Myocyte (in vitro differentiated cells): ENCODE measurements around the gene CIC. TPM values are rescaled to one million over a fixed set of nuclear protein-coding genes. Genes with fewer than 3 reads are reported as not detected.
"Not testable (repeated sequence)": the region's sequence is repeated elsewhere in the genome, so short reads cannot be mapped to it uniquely, and the experiment has no call there.

Experiments
- DNase-seq: peaks from one replicate; pipeline ENCODE4 v3.0.0-alpha.2; 2012; ENCODE audit warnings: low read depth
- total RNA-seq: library from RNA; depleted of rRNA; stranded (reverse); fragments of >200 nt; gene quantifications from 2 replicates; pipeline ENCODE4 v1.2.3, GENCODE V29; 2014

Gene CIC
- total RNA-seq, 1 donor from 2014 or later = 49.0 TPM

DNA sequence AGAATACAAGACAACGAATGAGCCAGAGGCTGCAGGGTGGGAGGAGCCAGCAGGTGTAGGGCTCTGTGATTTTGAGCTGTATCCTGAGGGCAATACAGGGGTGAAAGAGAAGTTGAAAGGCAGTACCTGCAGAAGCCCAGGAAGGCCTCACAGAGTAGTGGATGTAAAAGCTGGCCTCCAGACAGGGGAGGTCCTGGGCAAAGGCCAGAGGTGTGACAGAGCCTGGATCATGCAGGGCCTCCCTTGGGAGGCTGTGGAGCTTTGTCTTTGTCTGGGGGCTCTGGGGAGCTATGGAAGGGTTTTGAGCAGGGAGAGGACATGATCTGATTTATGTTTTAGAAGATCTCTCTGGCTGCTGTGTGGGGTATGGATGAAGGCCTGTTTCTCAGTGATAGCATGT, 59.1 kb downstream of the CIC start:
- DNase-seq = no peak

DNA sequence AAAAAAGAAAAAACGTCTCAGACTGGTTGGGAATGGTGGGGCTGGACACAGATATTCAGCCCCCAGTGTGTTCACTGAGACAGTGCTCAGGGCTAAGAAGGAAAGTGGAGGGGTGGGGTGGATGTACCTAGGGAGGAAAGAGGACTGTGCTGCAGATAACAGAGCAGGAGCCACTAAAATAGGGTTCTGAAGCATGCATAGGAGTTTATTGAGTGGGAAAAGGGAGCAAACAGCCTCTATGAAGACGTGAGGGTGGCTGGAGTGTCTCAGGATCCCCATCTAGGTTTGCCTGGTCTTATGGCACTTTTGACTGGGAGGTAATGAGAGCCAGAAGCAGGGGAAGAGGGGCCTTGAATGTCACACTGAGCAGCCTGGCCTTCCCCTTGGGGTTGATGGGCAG, 59.8 kb downstream of the CIC start:
- DNase-seq = no peak

DNA sequence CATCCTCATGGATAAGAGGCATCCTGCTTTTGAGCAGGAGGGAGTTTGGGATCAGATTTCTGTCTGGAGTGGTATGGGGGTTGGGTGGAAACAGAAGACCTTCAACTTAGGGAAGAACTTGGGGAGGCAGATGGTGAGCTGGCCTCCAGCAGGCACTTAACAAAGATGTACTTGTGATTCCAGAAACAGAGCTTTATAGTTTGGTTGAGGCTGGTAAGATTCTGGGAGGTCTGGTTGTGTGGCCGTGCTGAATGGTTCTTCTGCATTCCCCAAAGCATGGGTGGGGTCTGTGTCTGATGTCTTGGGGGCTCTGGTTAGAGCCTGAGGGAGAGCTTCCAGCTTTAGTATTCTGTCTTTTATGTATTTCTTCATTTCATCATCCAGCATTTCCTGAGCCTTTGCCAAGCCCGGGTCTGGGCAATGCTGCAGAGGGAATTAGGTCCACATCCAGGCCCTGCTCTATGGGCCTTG, 61.2 kb downstream of the CIC start:
- DNase-seq = no peak

DNA sequence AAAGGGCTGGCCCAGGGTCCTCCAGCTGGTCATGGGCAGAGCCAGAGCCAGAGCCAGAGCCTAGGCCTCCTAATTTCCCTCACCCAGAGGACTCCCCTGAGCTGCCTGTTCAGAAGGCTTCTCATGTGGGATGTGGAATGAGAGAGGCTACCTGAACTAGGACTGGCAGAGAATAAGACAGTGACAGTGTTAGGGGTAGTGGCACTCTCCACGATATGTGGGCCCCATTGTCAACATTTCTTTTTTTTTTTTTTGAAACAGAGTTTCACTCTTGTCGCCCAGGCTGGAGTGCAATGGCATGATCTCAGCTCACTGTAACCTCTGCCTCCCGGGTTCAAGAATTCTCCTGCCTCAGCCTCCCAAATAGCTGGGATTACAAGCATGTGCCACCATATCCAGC, 62.3 kb downstream of the CIC start:
- DNase-seq = not testable (repeated sequence)

DNA sequence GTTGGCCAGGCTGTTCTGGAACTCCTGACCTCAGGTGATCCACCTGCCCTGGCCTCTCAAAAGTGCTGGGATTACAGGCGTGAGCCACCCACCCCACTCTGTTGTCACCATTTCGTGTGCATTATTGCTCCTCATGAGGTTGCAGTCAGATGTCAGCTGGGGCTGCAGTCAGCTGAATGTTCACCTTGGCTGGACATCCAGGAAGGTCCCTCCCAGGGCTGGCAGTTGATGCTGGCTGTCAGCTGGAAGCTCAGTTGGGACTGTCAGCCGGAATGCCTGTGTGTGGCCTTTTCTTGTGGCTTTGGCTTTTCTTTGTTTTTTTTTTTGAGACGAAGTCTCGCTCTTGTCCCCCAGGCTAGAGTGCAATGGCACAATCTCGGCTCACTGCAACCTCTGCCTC, 63.0 kb downstream of the CIC start:
- no peak for DNase-seq

DNA sequence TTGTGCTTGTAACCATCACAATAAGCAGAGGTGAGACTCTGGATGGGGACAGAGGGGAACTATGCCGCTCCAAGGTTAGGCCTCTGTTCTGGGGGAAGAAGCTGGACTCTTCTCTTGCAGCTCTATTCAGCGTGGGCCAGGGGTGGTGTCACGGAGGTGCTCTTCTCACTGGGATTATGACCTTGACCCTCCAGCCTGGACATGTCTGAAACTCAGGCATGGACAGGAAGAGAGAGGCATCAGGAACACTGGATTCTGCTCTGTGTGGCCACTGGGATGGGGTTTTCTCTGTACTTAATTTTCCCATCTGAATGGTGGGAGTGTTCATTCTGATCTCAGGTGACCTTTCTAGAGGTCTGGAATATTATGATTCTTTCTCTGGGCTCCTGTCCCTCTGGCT, 64.0 kb downstream of the CIC start:
- DNase-seq = no peak

DNA sequence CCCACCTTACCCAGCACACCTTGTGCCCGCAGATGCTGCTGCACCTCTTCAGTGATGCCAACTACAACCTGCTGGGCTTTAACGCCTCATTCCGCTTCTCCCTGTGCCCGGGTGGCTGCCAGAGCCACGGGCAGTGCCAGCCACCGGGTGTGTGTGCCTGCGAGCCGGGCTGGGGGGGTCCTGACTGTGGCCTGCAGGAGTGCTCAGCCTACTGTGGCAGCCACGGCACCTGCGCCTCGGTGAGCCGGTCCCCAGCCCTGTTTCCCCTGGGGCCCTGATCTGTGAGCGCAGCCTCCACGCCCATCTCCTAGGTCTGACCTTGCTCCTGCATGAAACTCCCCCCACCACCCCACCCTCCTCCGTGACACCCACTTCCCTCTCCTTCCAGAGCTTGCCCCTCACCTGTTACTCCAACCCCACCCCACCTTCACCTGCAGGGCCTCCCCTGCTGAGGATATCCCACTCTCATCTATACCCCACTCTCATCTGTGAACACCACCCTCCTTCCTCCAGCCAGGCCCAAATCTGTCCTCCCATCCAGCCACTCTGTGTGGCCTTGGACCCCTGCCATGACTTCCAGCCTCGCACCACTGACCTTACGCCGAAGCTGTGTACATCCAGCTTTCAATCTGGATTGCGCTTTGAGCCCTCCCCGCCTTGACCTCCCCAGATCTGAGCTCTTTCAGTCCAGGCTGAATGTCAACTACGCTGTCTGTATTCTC, 65.1 kb downstream of the CIC start:
- DNase-seq = no peak

DNA sequence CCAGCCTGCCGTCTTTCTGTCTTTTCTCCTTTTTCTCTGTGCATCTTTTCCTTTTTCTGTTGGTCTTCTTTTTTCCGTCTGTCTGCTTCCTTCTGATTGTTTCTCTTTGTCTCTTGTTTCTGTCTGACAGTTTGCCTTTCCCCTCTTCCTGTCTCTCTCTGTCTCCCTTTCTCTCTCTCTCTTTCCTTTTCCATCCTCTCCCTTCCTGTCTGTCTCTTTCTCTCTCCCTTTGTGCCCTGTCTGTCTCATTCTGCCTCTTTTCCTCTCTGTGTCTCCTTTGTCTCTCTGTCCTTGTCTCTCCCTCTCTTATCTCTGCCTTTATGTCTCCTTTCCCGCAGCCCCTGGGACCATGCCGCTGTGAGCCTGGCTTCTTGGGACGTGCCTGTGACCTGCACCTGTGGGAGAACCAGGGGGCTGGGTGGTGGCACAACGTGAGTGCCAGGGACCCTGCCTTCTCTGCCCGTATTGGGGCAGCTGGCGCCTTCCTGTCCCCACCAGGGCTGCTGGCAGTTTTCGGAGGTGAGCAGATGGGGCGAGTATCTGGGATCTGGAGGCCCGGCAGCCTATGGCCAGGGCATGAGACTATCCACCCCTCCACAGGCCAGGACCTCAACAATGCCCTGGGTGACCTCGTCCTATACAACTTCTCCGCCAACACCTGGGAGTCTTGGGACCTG, 65.8 kb downstream of the CIC start:
- DNase-seq = no peak

DNA sequence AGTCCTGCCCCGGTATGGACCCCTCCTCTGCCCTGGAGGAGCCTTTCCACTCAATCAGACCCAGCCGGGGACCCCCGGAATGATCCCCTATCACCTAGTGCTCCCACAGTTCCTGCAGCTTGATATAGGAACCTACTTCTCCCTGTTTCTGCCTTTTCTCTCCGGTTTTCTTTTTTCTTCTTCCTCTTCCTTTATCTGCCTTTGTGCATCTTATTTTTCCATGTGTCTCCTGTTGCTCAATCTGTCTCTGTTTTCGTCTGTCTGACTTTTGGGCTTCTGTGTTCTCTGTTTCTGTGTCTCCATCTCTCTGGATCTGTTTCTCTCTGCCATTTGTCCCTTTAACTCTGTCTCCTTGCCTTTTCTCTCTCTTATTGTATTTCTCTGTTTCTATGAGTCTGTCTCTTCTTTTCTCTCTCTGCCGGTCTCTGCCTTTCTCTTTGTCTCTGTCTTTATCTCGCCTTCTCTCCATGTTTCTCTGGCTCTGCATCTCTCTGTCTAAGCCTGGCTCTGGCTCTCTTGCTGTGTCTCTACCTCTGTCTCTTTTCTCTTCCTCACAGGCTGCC, 66.4 kb downstream of the CIC start:
- no peak for DNase-seq

DNA sequence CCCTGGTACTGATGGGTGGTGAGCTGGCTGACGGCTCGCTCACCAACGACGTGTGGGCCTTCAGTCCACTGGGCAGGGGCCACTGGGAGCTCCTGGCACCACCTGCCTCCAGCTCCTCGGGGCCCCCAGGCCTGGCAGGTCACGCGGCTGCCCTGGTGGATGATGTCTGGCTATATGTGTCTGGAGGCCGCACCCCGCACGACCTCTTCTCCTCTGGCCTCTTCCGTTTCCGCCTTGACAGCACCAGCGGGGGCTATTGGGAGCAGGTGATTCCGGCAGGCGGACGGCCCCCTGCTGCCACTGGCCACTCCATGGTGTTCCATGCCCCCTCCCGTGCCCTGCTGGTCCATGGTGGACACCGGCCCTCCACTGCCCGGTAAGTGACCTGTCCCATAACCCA, 66.9 kb downstream of the CIC start:
- DNase-seq = no peak

DNA sequence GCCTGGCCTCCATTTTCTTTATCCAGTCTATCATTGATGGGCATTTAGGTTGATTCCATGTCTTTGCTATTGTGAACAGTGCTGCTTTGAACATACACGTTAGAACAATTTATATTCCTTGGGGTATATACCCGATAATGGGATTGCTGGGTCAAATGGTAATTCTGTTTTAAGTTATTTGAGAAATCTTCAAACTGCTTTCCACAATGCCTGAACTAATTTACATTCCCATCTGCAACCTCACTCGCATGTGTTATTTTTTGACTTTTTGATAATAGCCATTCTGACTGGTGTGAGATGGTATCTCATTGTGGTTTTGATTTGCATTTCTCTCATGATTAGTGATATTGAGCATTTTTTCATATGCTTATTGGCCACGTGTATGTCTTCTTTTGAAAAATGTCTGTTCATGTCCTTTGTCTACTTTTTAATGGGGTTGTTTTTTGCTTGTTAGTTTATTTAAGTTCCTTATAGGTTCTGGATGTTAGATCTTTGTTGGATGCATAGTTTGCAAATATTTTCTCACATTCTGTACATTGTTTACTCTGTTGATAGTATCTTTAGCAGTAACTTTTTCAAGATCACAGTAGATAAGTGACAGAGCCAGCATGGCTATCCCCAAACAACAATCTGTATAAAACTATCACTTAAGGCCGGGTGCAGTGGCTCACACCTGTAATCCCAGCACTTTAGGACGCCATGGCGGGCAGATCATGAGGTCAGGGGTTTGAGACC, 70.2 kb downstream of the CIC start:
- not testable (repeated sequence) for DNase-seq

DNA sequence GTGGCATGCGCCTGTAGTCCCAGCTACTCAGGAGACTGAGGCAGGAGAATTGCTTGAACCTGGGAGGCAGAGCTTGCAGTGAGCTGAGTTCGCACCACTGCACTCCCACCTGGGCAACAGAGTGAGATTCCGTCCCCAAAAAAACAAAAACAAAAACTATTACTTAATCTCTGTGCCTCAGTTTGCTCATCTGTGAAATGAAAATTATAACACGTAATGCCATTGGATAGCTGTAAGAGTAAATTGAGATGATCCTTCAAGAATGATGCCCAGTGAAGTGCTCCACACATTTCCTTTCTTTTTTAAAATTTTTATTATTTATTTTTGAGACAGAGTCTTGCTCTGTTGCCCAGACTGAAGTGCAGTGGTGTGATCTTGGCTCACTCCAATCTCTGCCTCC, 70.9 kb downstream of the CIC start:
- not testable (repeated sequence) for DNase-seq

DNA sequence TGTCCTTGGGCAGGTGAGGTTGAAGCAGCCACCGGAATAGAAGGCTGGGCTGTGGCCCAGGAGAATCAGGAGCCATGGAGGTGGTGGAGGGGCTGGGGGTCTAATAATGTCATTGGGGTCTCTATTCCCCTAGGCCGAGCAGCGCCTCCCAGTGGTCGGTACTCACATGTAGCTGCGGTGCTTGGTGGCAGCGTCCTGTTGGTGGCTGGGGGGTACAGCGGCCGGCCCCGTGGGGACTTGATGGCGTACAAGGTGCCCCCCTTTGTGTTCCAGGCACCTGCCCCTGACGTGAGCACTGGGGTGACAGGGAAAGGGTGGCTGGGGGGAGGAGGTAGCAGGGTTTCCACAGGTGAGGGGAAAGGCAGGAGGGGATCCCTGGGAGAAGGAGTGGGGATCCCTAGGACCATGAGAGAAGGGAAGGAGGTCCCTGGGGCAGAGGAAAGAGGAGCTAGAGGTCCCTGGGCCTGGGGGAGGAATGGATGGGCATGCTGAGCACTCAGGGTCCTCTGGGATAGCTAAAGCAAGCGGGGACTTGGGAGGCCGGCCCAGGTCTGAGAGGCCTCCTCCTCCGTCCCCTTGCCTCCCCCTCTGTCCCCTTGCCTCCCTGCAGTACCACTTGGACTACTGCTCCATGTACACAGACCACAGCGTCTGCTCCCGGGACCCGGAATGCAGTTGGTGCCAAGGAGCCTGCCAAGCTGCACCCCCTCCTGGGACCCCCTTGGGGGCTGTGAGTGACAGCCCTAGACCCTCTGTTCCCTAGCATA, 74.5 kb downstream of the CIC start:
- no peak for DNase-seq

DNA sequence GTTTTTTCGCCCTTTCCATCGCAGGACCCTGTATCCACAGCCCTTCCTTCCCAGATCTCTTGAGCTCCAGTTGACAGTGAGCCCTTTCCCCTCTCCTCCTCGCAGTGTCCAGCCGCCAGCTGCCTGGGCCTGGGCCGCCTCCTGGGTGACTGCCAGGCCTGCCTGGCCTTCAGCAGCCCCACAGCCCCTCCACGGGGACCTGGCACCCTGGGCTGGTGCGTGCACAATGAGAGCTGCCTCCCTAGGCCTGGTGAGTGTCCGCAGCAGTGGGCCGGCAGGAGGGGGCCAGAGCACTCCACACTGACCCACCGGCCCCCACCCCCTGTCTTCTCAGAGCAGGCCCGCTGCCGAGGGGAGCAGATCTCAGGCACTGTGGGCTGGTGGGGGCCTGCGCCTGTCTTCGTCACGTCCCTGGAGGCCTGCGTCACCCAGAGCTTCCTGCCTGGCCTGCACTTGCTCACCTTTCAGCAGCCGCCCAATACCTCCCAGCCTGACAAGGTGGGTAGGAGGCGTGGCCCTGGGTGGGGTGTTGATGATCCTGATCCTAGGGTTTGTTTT, 75.4 kb downstream of the CIC start:
- no peak for DNase-seq

Other genes starting within 250 kb of the CIC start
- 0.13 TPM in 1 of 2 replicates, not detected in the other for gene GRIK5, start 199.0 kb upstream of the CIC start, total RNA-seq
- 18.6 and 20.1 TPM in 2 replicates for gene ZNF574, start 193.1 kb upstream of the CIC start, total RNA-seq
- 0.03 TPM in 1 of 2 replicates, not detected in the other for gene POU2F2, start 136.8 kb upstream of the CIC start, total RNA-seq
- 26.3 and 34.5 TPM in 2 replicates for gene DEDD2, start 51.6 kb upstream of the CIC start, total RNA-seq
- gene ZNF526, start 48.9 kb upstream of the CIC start, total RNA-seq = 6.6 and 7.1 TPM in 2 replicates
- gene GSK3A, start 26.6 kb upstream of the CIC start, total RNA-seq = 30.5 and 35.0 TPM in 2 replicates
- gene ERF, start 14.1 kb upstream of the CIC start, total RNA-seq = 44.6 and 55.2 TPM in 2 replicates
- 1.1 and 2.6 TPM in 2 replicates for gene PRR19, start 32.9 kb downstream of the CIC start, total RNA-seq
- 21.7 and 29.1 TPM in 2 replicates for gene PAFAH1B3, start 33.4 kb downstream of the CIC start, total RNA-seq
- 1.6 TPM in 1 of 2 replicates, not detected in the other for gene TMEM145, start 44.1 kb downstream of the CIC start, total RNA-seq
- 24.6 and 29.5 TPM in 2 replicates for gene MEGF8, start 56.4 kb downstream of the CIC start, total RNA-seq
- not detected in 2 replicates for gene CNFN, start 121.0 kb downstream of the CIC start, total RNA-seq
- 1.5 and 3.7 TPM in 2 replicates for gene LIPE, start 158.1 kb downstream of the CIC start, total RNA-seq
- not detected in 2 replicates for gene CXCL17, start 173.7 kb downstream of the CIC start, total RNA-seq